Upper lobe of left lung (tissue), 4 donors: Measurements from ENCODE around the gene JPH4.

Experiments
- CTCF ChIP-seq, 6 experiments: fragments of 450-650 bp in 4 of 6; fragments of 200-600 bp in 2 of 6; sonication (generic) in 2 of 6; IDR thresholded peaks; one replicate each; pipeline ENCODE4 v1.5.1; 2016 to 2019; ENCODE audit warnings: antibody characterized with exemption in 6 of 6
- EP300 ChIP-seq, 4 donors: sonication (generic); formaldehyde crosslinking; IDR thresholded peaks; one replicate each; pipeline ENCODE4 v1.5.1; 2017; ENCODE audit warnings: antibody characterized with exemption in 4 of 4, control low read depth in 2 of 4
- POLR2A ChIP-seq, 4 donors: fragments of 450-650 bp; IDR thresholded peaks; one replicate each; pipeline ENCODE4 v1.5.1; 2016 to 2017; ENCODE audit warnings: antibody characterized with exemption in 4 of 4, mild to moderate bottlenecking in 2 of 4
- POLR2AphosphoS5 ChIP-seq, 2 donors: sonication (generic); formaldehyde crosslinking; IDR thresholded peaks; one replicate each; pipeline ENCODE4 v1.5.1; 2017; ENCODE audit warnings: antibody characterized with exemption in 2 of 2

- TF ChIP-seq POLR2AphosphoS5 (IDR thresholded peaks at IDR 0.05) (no peak), CTCF (IDR thresholded peaks at IDR 0.05) (no peak), POLR2A (IDR thresholded peaks at IDR 0.05) (no peak), EP300 (IDR thresholded peaks at IDR 0.05) (no peak)
Measured at GRCh38 chr14:23530375-23531055, 48.1 kb downstream of the JPH4 start.
